Glomerular endothelial cell (primary cell): ENCODE data around the gene ZSCAN32. TPM values are rescaled to one million over a fixed set of nuclear protein-coding genes. Genes with fewer than 3 reads are reported as not detected.

Experiments
- DNase-seq: peaks from one replicate; pipeline ENCODE4 v3.0.0-alpha.2; 2011; ENCODE audit warnings: low read depth, low spot score; ENCODE audit errors: extremely low read depth
- total RNA-seq: library from RNA; depleted of rRNA; stranded (reverse); fragments of >200 nt; gene quantifications from 2 replicates; pipeline ENCODE4 v1.2.3, GENCODE V29; 2015

ZSCAN32 gene
- 10.8 and 11.7 TPM in 2 replicates for total RNA-seq

DNA sequence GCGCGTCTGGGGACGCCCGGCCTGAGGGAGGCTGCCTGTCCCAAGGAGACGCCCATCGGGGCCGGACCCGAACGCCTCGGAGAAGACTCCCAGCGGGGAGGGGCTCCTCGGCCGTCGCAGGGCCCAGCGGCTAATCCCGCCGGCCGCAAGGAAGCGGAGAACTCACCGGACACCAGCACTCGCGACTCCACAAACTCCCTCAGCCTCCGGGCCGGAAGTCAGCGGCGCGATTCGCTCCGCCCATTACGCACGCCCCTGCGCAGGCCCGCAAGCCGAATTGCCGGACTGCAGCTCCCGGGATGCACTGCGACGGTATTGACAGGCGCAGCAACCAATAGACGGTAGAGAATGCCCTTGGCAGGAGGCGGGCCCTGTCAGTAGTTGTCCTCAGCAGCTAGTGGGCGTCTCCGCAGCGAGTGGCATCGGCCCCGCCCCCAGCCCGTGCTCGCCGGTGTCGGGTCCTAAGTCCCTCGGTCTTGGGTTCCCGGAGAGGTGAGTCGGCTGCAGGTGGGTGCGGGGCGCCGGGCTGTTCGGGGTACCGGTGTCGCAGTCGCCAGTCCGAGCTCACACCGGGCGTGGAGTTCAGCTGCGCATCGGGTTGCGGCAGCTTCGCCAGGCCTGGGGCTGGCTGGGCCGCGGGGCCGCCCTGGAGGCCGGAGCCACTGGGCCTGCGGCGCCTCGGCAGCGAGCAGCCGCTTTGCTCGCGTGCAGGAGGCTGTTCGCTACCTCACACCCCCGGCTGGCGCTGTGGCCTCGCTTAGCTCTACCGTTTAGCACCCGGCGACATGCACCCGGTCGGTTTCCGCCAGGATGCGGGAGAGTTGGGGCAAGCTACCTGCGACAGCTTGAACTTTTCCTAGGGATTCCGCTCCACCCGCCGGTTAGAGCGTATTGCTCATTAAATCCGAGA, at the start of gene ZSCAN32, which contains the start of gene ZNF174:
ZSCAN32 (minus strand) TSS at position 226 of the 910 bp plus-strand sequence. CDS start 3,447 bp downstream, outside the sequence.
ZNF174 (plus strand) TSS at position 437 of the 910 bp plus-strand sequence. CDS start 790 bp downstream, outside the sequence.
- peak; percentile 84 for DNase-seq

DNA sequence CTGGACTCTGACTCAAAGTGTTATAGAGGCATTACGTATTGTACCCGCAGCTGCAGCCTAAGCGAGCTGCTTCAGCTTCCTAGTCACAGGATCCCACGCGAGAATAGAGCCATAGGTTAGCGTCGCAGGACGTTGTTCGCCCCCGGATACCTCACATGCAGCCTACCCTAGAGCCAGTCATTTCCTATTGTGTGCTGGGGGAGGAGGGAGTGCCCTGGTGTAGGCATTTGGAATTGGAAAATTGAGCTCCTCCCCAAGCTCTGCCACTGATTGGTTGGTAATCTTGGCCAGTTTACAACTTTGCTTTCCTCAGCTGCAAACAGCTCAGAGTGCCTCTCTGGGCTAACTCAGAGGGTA, 43.2 kb upstream of the ZSCAN32 start:
- DNase-seq, result peak; percentile 52

- peak; percentile 68 for DNase-seq
Observed at GRCh38 chr16:3443108-3444031, 42.6 kb upstream of the ZSCAN32 start, which contains the start of the genes NAA60 and ZNF597. NAA60 (plus strand) TSS chr16:3443680; CDS start chr16:3476228, 32,548 bp downstream. ZNF597 (minus strand) TSS chr16:3443504; CDS start chr16:3443153, 351 bp downstream.

DNA sequence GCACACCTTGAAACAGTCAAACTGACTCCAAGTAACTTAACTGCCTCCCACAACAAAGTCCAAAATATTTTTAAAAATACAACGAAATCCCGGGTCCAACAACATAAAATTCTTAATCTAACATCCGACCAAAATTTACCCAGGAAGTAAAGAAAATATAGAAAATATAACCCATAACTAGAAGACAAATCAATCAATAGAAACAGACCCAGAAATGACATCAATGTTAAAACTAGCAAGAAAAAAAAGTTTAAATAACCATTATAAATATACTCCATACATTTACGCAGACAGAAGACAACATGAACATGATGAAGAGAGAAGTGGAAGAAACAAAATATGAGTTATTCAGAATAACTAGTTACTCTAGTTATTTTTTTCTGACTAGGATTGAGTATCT, 38.8 kb upstream of the ZSCAN32 start:
- no peak for DNase-seq

- DNase-seq, result no peak
Observed at GRCh38 chr16:3434373-3434772, 33.6 kb upstream of the ZSCAN32 start.

- no peak for DNase-seq
Observed at GRCh38 chr16:3431779-3432219, 31.0 kb upstream of the ZSCAN32 start.

GRCh38 chr16:3413730-3414379, 13.1 kb upstream of the ZSCAN32 start:
- no peak for DNase-seq

DNA sequence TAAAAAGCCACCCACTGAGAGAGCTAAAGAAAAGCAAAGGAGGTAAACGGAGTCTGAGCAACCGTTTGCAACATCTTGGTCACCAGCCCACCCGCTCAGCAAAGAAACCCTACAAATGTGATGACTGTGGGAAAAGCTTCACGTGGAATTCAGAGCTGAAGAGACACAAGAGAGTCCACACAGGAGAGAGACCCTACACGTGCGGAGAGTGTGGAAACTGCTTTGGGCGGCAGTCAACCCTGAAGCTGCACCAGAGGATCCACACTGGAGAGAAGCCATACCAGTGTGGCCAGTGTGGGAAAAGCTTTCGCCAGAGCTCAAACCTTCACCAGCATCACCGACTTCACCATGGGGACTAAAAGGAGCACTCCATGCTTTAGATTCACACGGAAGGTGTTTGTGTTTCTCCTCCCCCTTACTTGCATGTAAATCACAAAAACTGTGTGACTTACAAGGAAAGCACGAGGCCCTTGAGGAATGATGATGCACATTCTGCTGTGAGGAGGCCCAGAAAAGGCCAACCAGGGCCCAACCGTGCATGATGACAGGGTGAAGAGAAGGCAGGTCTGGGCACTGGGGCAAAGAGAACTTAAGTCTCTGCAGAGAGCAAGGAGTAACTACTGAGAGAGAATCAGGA, 7.9 kb upstream of the ZSCAN32 start:
- no peak for DNase-seq

GRCh38 chr16:3401719-3402397, 1.1 kb upstream of the ZSCAN32 start:
- DNase-seq, result no peak

DNA sequence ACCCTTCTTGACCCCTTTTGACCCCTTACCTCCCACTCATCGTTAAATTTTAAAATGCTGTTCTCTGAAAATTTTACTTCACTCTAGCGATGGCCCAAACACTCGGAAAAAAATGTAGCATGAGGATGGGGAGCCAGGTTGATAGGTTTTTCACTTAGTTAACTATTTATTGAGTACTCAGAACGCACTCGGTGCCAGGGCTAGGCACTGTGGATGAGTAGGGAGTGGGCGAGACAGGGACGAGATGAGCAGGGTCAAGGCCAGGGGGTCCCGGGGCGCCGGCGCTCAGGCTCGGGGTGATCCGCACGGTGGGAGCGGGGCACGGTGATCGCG, 392 bp downstream of the ZSCAN32 start:
- no peak for DNase-seq

DNA sequence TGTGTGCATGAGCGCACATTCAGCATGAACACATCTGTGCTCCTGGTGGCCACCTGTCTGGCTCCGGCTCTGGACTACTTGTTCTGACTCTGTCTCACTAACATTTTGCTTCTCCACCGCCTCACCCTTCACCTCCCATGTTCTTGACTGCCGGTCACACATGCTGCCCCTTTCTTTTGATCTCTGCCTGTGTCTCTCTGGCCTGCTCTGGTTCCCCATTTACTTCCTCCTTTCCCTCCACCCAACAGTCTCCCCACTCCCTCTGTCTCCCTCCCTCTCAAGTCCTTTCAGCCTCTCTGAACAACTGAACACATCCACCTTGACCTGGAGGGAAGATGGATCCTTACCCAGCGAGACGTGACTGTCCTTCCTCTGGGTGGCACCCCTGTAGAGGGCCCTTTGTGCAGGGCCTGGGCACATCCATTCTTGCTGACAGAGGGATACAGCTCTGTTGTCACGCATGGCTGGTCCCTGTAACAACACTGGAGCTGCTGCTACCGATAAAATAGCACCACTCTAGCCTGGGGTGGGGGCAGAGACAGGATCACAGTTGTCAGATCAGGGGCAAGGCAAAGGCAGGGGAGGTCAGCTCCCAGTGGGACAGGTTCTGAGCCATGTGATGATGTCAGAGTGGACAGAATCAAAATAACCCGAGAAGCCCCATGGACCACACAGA, 11.0 kb downstream of the ZSCAN32 start:
- no peak for DNase-seq

DNA sequence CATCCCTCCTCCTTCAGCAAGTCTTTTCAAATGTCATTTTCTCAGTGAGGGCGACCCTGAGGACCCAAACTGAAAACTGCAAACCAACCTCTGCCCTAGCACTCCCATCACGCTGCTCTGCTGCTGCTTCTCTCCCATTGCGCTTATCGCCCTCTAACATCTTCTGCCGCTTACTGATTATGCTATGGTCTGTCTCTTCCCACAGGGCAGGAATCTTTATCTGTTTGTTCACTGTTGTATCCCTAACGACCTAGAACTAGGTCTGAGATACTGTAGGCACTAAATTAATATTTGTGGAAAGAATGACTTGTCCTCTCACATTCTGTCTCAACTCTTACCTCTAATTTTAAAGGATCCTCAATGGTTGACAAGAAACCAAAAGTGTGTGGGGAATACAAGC, 12.5 kb downstream of the ZSCAN32 start:
- no peak for DNase-seq

DNA sequence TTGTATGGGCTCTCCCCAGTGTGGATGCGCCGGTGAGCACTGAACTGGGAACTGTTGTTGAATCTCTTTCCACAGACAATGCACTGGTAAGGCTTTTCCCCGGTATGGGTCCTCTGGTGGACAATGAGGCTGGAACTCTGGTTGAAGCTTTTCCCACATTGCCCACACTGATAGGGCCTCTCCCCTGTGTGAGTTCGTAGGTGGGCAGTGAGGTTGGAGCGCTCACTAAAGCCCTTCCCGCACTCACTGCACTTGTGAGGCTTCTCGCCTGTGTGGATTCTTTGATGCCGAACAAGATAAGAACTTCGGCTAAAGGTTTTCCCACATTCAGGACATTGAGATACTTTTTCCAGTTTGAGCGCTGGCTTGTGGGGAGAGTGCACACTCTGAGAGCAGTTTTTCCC, 17.8 kb downstream of the ZSCAN32 start:
- DNase-seq, result no peak

DNA sequence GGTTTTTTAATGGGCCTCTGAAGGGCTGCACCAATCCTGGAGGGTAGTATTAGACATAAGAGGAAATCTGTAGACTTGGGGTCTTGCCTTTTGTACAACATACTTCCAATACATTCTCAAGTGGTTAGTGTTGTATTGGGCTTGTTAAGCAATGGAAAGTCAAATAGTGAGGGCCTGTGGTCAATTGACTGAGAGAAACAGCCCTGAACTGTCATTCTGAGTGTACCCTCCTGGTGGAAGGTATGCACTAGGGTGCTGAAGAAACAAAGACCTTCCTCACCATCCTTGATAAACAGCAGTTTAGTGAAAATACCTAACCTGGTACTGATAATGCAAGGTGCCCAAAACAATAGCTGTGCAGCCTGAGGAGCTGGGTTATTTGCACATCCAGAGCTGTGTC, 22.9 kb downstream of the ZSCAN32 start:
- DNase-seq, result no peak

DNA sequence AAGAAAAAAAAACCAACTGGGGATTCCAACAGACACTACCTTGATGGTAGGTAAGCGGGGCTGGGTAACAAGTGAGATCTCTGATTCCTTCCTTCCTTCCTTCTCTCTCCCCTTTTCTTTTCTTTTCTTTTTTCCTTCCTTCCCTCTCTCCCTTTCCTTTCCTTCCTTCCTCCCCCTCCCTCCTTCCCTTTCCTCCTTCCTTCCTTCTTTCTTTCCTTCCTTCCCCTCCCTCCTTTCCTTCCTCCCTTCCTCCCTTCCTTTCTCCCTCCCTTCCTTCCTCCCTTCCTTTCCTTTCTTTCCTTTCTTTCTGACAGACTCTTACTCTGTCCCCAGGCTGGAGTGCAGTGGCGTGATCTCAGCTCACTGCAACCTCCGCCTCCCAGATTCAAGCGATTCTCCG, 25.1 kb downstream of the ZSCAN32 start:
- DNase-seq, result no peak

DNA sequence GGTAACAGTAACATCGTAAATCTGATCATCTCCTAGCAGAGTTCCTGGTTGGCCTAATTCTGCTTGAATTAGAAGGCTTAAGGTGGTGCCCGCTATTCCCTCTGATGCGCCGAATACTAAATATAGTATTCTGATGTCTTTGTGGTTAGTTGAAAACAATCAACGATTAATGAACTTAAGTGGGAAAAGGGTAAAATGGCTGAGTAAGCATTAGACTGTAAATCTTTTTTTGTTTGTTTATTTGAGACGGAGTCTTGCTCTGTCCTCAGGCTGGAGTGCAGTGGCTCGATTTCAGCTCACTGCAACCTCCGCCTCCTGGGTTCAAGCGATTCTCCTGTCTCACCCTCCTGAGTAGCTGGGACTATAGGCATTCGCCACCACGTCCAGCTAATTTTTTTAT, 31.7 kb downstream of the ZSCAN32 start:
- DNase-seq, result no peak

DNA sequence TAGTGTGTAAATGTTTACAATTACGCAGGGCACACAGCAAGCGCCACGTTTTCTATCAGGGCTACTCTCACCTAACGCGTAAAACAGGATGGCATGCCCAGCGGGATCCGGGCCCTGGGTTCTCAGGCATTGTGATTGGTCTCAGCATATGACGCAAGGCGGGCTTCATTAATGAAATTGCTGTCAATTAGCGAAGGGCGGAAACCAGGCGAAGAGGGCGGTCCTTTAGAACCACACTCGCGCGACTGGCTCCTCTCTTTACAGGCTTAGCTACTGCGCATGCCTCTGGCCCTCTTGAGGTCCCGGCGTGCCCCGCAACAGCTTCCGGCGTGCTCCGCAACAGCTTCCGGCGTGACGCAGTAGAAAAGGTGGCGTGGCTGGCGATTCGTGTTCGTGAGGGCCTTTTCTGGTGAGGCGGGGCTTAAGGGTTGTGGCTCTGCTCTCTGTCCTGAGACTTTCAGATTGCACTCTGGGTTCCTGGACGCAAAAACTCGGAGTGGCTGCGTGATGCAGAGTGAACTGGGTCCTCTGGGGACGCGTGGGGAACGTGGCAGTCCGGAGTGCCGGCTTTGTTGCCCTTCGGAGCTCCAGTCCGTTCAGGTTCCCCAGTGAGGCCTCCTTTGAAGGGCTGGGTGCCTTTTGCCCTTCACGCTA, 35.9 kb downstream of the ZSCAN32 start:
- DNase-seq, result peak; percentile 86

- DNase-seq, result no peak
Observed at GRCh38 chr16:3363793-3364192, 37.0 kb downstream of the ZSCAN32 start.

DNA sequence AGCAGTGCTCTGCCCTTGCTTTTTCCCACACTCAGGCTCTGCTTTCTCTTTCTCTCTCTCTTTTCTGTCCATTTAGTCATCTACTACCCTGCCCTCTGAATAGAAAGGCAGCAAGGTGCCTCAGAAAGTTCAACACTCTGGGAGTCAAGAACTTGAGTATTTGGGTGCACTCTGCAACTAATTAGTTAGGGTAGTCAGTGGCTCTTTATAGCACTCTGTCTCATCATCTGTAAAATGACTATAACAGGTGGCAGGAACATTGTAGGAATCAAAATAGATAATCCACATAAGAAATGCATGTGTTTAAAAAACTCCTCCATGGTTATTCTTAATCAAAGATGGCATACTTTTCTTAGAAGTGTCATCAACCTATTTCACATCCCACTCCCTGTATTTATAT, 37.9 kb downstream of the ZSCAN32 start:
- DNase-seq, result no peak
